K562 (cell line): ENCODE results near the gene SRPK2. TPM values are rescaled to one million over a fixed set of nuclear protein-coding genes. Genes with fewer than 3 reads are reported as not detected.
A peak's percentile ranks its signal among the peaks of the same experiment; 100 is the strongest.

ENCODE experiments used
- ADNP ChIP-seq: fragments of 200-800 bp; sonication (Bioruptor generic); IDR thresholded peaks from 2 replicates; pipeline ENCODE4 v1.6.1; 2016; ENCODE audit warnings: missing genetic modification characterization, missing compliant biosample characterization
- ATF2 ChIP-seq: sonication (generic); formaldehyde crosslinking; IDR thresholded peaks from 2 replicates; pipeline ENCODE4 v1.8.1; 2022; ENCODE audit warnings: missing genetic modification reagents
- BCLAF1 ChIP-seq, 2 experiments: fragments of 450-650 bp in 1 of 2; IDR thresholded peaks; 2 replicates each; pipeline ENCODE4 v1.6.1; 2011 to 2017; ENCODE audit warnings: low read depth in 2 of 2, antibody characterized with exemption in 1 of 2, borderline replicate concordance in 1 of 2, low read length in 1 of 2, mild to moderate bottlenecking in 1 of 2, mixed read lengths in 1 of 2; ENCODE audit not compliant: control insufficient read depth in 1 of 2
- GABPB2 ChIP-seq: fragments of 250-450 bp; sonication (Bioruptor Pico); conservative IDR thresholded peaks from 2 replicates; pipeline ENCODE4 v1.5.1; 2021; ENCODE audit warnings: mild to moderate bottlenecking
- HIVEP1 ChIP-seq: fragments of 250-450 bp; sonication (Bioruptor Pico); IDR thresholded peaks from 2 replicates; pipeline ENCODE4 v1.4.0; 2020; ENCODE audit warnings: mild to moderate bottlenecking
- KAT7 ChIP-seq: sonication (generic); formaldehyde crosslinking; IDR thresholded peaks from 2 replicates; pipeline ENCODE4 v1.8.0; 2022; ENCODE audit warnings: missing genetic modification reagents, mild to moderate bottlenecking, borderline replicate concordance
- KLF13 ChIP-seq: fragments of 450-650 bp; IDR thresholded peaks from 2 replicates; pipeline ENCODE4 v1.6.1; 2016; ENCODE audit warnings: missing genetic modification characterization, low read depth, mild to moderate bottlenecking, missing compliant biosample characterization, moderate library complexity, borderline replicate concordance
- MED1 ChIP-seq: sonication (generic); formaldehyde crosslinking; IDR thresholded peaks from 2 replicates; pipeline ENCODE4 v1.8.1; 2023; ENCODE audit warnings: missing genetic modification reagents, borderline replicate concordance
- NFE2L1 ChIP-seq: fragments of 450-650 bp; IDR thresholded peaks from 2 replicates; pipeline ENCODE4 v1.6.1; 2016; ENCODE audit warnings: missing genetic modification characterization, low read depth, mild to moderate bottlenecking, missing compliant biosample characterization, moderate library complexity, borderline replicate concordance
- NONO ChIP-seq, 2 experiments: fragments of 200-400 bp in 1 of 2; fragments of 450-650 bp in 1 of 2; formaldehyde crosslinking in 1 of 2; IDR thresholded peaks; 2 replicates each; pipeline ENCODE4 v1.6.1; 2017; ENCODE audit warnings: low read depth in 2 of 2, mild to moderate bottlenecking in 2 of 2, moderate library complexity in 2 of 2, low read length in 1 of 2
- SOX6 ChIP-seq: fragments of 450-650 bp; IDR thresholded peaks from 2 replicates; pipeline ENCODE4 v1.6.1; 2014; ENCODE audit warnings: mild to moderate bottlenecking
- TEAD2 ChIP-seq: fragments of 450-650 bp; IDR thresholded peaks from 2 replicates; pipeline ENCODE4 v1.6.1; 2016; ENCODE audit warnings: missing genetic modification characterization, control low read depth, missing compliant biosample characterization
- ZNF318 ChIP-seq, 2 experiments: fragments of 450-650 bp; IDR thresholded peaks; 2 replicates each; pipeline ENCODE4 v1.6.1; 2016; ENCODE audit warnings: mild to moderate bottlenecking in 2 of 2, borderline replicate concordance in 1 of 2, low read depth in 1 of 2, moderate library complexity in 1 of 2
- ZNF347 ChIP-seq: fragments of 450-650 bp; formaldehyde crosslinking; IDR thresholded peaks from 2 replicates; pipeline ENCODE4 v1.4.0; 2020; ENCODE audit warnings: low read depth, mild to moderate bottlenecking, moderate library complexity
- ZNF668 ChIP-seq: fragments of 250-450 bp; sonication (Bioruptor Pico); IDR thresholded peaks from 2 replicates; pipeline ENCODE4 v1.8.0; 2022; ENCODE audit warnings: mild to moderate bottlenecking, inconsistent platforms
- polyA plus RNA-seq, 8 experiments: library from polyadenylated mRNA; depleted of rRNA in 4 of 8; stranded (reverse) in 5 of 8; unstranded in 3 of 8; fragments of >200 nt; fragmentation: Nextera tagmentation in 2 of 8; fragmentation: Illumina TruSeq in 1 of 8; extraction: Ambion mirVana in 2 of 8; extraction: Trizol in 1 of 8; gene quantifications; 2 replicates each; pipeline versions ENCODE4 v1.2.1 to v1.2.3, GENCODE V29; 2011 to 2014; ENCODE audit warnings: inconsistent platforms in 1 of 8, missing spikeins in 1 of 8
- total RNA-seq, 7 experiments: library from RNA; depleted of rRNA in 6 of 7; stranded (reverse); fragments of >200 nt in 6 of 7; fragmentation: Illumina TruSeq in 2 of 7; extraction: Trizol in 2 of 7; gene quantifications; 2 replicates each; pipeline versions ENCODE4 v1.2.1 to v1.2.3, GENCODE V29; 2011 to 2021; ENCODE audit warnings: low replicate concordance in 1 of 7

SRPK2 gene
- total and polyA plus RNA-seq, 9 of the 15 experiments (the other 6 are each of a cell fraction or from before 2014, with no cell fraction given) = 21.5 to 44.7 (median 33.3) TPM

DNA sequence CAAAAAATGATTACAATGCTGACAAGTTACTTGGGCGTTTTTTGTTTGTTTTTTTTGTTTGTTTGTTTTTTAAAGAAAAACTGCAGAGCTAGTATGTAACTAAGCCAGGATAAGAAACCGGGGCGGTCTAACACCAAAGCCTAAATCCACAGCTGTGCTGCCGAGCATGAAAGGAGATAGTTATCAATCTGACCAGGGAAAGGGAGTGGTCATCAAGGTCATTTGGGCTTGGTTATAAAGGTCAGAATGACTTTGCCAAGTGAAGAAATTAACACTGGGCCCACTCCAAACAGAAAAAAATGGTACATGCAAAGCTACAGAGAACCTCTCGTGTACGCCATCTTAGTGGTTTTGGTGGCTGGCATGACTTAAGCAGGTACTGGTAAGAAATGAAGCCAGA is 104.7 kb downstream of the SRPK2 start (continued):
- TF ChIP-seq ATF2 (CRISPR knock-in tag) (no peak), TEAD2 (tag) (0 out of 2 replicates have a peak, but pooled peaks have one; percentile 24), ZNF668 (no peak), KAT7 (CRISPR knock-in tag) (no peak), KLF13 (tag) (0 out of 2 replicates have a peak, but pooled peaks have one; percentile 27), ADNP (tag) (no peak), SOX6 (peak; percentile 19; the same call in 1 of the 2 replicates), BCLAF1 (IDR thresholded peaks at IDR 0.05; ENCODE audit: borderline replicate concordance in 1 of 2, control insufficient read depth in 1 of 2, low read depth in 2 of 2, low read length in 1 of 2) (no peak), MED1 (CRISPR knock-in tag) (no peak), ZNF347 (CRISPR knock-in tag) (no peak), NONO (IDR thresholded peaks at IDR 0.05; ENCODE audit: low read depth in 2 of 2, low read length in 1 of 2) (no peak), ZNF318 (IDR thresholded peaks at IDR 0.05; ENCODE audit: borderline replicate concordance in 1 of 2, low read depth in 1 of 2) (no peak), HIVEP1 (CRISPR knock-in tag) (no peak), NFE2L1 (tag) (no peak), GABPB2 (no peak)
